Inflammatory macrophage treated with lipopolysaccharide for 1 hour (primary cell): ENCODE measurements around the gene AKR1C2.
"Not testable (repeated sequence)": the region's sequence is repeated elsewhere in the genome, so short reads cannot be mapped to it uniquely, and the experiment has no call there.

ENCODE experiments used
- DNase-seq, 2 donors: peaks; one replicate each; pipeline ENCODE4 v3.0.0-alpha.2; 2020 to 2022

AKR1C2 gene

DNA sequence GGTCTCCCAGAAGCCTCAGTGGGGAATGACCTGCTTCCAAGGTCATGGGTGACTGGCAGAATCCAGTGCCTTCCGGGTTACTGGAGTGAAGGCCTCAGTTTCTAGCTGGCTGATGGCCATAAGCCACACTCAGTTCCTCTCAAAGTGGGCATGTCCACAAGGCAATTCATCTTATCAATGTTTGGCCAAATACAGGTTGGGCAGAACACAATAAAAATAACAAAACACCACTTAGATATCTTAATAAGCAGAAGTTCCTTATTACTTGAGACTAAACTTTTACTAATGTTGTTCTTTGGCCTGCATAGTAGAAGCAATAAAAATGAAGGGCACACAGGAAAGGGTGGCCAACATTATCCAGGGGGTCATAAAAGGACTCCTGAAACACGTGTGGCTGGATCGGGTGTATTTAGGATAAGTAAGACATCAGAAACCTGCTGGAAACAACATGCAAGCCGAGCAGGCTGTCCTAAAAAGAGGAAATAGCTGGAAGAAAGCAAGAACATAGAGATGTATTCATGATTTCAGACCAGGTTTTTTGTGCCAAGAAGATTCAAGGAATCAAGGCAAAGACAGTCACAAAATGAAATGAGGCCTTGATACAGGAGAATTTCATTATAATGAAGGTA, 19.6 kb upstream of the AKR1C2 start:
- DNase-seq = no peak

GRCh38 chr10:5021624-5022290, 18.1 kb upstream of the AKR1C2 start:
- DNase-seq = peak; percentile 33 to 43

DNA sequence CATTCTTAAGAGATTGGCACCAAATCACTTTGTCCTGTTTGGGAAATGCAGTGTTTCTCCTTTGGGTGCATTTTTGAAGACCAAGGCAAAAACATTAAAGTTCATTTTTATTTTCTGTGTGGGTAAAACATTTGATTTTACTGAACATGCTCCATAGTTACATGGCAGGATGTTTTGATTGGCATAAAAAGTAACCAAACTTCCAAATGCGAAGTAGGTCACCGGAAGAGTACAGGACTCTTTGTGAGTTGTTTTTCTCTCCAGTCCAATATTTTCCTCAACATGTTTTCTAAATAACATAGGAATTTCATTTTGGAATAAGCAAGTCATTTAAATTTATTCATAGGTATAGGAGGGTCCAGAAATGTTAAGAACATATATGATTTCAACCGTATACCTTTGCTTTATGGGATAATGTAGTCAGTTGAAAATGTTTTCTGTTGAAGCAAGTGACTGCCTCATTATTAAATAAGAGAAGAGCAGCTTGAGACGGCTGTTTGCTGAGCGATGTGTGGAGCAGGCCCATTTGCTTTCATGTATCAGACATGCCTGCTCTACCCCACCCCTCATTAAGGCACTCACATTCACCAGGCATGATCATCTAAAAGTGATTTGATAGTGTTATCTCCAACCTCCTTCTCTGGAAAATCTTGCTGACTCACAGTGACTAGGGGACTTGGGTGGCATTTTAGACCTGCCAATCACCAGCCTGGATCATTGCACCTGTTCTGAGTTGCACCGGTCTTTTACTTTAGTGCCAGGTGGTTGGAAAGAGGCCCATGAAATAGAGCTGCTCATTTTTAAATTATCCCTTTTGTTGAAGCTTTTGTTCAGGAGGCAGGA, 16.3 kb upstream of the AKR1C2 start:
- not testable (repeated sequence) for DNase-seq

GRCh38 chr10:5018671-5019277, 15.1 kb upstream of the AKR1C2 start:
- peak in 1 of 2 donors; percentile 61 for DNase-seq

- DNase-seq = peak in 1 of 2 donors; percentile 10
Measured at GRCh38 chr10:5018134-5018533, 14.5 kb upstream of the AKR1C2 start.

GRCh38 chr10:5014936-5015335, 11.3 kb upstream of the AKR1C2 start:
- DNase-seq = no peak

DNA sequence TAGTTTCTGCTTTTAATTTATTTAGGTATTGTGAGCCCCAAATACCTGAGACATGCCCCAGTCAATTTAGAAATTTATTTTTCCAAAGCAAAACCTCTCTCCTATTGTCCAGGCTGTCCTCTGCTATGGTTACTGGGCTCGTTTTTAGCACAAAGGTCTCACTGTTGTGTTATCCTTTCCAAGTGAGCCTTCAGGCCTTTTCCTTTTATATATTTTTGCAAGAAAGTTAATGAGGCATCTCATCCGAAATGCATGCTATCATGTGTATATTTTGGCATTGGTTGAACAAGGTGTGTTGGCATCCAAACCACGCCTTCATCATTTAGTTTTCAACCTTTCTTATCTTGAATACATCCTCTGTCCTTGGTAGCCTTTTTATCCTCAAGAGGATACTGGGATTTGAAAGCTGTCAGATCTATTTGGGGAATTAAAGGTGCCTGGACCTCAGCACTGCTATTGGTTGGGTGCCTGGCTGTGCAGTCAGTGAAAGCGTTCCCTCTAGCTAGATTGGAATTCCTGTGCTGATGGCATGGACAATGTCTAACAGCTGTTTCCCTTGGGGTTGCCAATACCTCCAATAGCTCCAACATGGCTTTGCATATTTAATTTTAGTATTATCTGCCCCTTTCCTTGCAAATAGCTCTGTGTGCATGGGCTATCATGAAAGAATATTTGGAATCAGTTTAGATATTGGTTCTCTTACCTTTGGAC, 10.7 kb upstream of the AKR1C2 start:
- not testable (repeated sequence) for DNase-seq

GRCh38 chr10:5013385-5013784, 9.7 kb upstream of the AKR1C2 start:
- no peak for DNase-seq

DNA sequence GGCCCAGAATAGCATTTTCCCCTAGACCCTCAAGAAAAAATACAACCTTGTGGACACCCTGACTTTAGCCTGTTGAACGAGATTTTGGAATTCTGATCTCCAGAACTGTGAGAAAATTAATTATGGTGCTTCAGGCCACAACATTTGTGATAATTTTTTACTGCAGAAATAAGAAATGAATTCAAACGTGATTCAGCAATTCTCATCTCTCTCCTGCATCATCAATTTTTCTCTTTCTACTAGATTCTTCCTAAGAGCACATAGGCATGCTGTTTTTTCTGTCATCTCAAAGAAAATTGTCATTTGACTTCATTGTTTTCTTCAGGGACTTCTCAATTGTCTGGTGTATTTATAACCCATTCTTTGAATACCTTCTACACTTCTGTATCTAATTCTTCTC, 8.9 kb upstream of the AKR1C2 start:
- DNase-seq = no peak

DNA sequence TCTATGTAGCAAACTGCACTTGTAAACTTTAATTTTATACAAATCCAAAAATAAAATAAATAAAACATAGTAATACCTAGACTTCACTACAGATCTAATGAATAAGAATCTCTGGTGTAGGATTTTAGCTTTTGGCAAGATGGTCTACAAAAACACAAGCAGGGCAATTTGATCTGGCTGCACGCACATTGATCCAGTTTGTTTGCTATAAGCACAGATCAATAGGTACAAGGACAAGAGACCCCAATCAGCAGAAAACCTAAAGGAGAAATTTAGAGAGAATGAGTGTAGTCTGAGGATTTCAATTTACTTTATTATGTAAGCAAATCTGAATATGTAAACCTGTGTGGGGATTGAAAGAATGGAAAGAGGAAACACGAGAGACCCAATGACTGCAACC, 7.7 kb upstream of the AKR1C2 start:
- not testable (repeated sequence) for DNase-seq

- not testable (repeated sequence) for DNase-seq
Measured at GRCh38 chr10:5010043-5010442, 6.4 kb upstream of the AKR1C2 start.

DNA sequence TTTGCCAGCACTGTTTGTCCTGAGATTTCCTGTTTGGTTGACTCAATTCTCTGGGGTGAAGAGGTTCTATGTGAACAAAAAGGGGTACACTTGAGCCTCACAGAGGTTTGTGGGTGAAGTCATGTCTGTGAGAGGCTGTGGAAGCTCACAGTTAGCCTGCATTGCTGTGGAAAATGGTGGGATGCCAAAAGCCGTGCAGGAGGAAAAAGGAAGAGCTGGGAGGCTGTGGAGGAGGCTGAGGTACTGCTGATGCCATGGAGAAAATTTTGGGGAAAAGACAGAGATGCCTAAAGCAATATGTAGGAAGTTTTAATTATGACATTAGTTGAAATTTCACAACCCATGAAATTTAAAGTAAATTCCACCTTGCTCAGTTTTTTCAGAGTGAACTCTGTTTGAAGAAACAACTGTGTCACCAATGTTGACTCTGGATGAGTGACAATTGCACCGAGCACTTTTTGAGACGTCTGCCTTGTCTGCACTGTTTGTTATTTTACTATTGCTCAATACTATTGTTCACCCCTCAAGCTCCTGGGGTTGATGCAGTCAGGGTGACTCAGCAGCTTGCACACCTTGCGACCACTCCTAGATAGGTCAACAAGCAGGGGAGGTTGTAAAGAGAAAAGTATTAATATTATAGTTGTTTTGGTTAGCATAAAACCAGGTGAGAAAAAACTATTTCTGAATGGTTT, 5.3 kb upstream of the AKR1C2 start:
- DNase-seq = peak in 1 of 2 donors; percentile 26

DNA sequence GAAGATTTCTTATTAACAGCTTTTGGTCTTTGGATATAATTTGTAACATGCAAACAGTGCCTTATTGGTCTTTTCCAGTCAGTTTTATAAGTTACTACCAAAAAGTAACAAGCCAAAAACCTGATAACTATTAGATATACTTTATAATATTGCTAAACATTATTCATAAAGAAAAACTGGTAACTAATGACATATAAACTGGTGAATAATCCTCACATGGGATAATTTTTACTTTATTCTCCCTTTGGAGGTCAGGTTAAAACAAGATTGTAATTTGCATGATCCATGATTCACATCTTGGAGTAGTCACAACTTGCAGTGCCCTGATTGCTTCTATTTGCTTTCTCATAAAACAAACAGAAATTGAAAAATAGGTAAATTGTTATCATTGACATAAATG, 844 bp upstream of the AKR1C2 start:
- not testable (repeated sequence) for DNase-seq

GRCh38 chr10:5004030-5004385, 351 bp upstream of the AKR1C2 start:
- DNase-seq = not testable (repeated sequence)

DNA sequence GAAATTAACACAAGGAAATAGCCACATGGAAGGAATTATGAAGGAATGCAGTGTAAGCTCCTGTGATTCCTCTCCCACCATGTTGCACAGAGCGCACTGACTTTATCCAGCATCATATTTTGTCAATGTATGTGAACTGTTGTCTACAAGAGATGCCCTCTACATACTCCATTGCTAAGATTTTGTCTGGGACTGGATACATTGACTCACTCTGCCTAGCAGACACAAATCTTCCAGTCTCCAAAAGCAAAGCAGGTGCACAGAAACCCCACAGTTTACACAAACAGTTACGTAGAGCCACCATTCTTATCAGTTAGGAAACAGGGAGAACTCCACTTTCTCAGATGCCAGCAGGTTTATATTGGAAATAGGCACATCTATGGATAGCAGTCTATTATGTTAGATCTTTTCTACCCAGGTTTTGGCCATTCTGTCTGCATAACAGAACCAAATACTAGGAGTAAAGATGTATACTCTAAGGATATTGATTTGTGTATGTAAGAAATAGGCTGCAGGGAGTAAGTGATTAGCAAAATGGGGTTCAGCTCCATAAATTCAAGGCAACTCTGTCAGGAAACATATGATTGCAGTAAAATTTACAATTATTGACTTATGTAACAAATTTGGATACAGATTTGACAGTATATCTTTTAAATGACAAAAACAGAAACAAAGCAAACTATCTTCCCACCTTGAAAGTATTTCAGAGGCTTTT, 1.5 kb downstream of the AKR1C2 start:
- no peak for DNase-seq

DNA sequence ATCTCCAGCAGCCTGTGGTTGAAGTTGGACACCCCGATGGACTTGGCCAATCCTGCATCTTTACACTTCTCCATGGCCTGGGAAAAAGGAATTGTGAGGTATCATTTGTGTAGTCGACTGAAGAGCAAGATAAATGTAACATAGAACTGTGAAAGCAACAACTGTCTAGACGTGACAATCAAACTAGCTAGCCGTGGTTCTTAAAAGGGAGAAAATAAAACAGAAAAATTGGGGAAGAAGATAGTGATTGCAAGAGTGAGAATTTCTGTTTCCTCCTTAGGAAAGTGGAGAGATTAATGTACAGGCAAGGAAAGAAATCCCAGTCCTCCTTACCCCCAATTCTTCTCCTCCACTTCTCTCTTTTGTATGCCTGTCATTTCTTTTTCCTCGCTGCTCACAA, 5.0 kb downstream of the AKR1C2 start:
- no peak for DNase-seq

GRCh38 chr10:4994260-4994659, 9.4 kb downstream of the AKR1C2 start:
- DNase-seq = not testable (repeated sequence)

DNA sequence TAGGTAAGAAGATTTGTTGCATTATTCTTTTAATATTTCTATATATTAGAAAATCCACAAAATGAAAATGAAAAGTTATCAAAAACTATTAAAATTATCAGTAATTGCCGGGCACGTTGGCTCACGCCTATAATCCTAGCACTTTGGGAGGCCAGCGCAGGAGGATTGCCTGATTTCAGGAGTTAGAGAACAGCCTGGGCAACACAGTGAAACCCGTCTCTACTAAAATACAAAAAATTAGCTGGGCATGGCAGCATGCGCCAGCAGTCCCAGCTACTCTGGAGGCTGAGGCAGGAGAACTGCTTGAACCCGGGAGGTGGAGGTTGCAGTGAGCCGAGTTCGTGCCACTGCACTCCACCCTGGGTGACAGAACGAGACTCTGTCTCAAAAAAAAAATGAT, 11.1 kb downstream of the AKR1C2 start:
- not testable (repeated sequence) for DNase-seq

- DNase-seq = not testable (repeated sequence)
Measured at GRCh38 chr10:4991463-4991862, 12.2 kb downstream of the AKR1C2 start.

GRCh38 chr10:4990217-4990616, 13.4 kb downstream of the AKR1C2 start:
- no peak for DNase-seq

DNA sequence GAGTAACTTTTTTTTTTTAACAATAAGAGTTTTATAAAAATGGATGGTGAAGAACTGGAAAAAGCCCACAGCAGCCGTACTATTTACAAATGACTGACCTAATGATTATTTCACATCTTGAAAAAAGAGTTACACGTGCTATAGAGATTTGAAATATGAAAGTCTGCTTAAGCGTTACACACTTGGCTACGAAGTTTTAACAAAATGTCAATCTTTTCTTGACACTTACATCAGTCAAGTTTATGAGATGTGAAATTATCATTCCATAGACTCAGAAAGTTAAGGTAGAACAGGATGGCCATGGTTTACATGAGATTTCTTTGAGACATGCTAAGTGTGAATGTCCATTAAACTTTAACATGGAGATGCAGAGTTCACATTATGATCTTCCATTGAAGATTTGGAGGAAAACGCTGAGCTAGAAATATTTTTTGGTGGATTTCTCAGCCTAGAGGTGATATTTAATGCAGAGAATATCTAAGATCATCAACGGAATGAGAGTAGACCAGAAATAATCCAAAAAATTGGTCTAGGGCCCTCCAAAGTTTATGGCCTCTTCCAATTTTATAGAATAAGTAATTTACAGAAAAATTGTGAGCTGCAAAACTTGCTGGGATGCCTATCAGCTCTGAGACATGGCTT, 15.5 kb downstream of the AKR1C2 start:
- DNase-seq = not testable (repeated sequence)
